ENCODE data around the gene MORC2.

The MORC2 gene

DNA sequence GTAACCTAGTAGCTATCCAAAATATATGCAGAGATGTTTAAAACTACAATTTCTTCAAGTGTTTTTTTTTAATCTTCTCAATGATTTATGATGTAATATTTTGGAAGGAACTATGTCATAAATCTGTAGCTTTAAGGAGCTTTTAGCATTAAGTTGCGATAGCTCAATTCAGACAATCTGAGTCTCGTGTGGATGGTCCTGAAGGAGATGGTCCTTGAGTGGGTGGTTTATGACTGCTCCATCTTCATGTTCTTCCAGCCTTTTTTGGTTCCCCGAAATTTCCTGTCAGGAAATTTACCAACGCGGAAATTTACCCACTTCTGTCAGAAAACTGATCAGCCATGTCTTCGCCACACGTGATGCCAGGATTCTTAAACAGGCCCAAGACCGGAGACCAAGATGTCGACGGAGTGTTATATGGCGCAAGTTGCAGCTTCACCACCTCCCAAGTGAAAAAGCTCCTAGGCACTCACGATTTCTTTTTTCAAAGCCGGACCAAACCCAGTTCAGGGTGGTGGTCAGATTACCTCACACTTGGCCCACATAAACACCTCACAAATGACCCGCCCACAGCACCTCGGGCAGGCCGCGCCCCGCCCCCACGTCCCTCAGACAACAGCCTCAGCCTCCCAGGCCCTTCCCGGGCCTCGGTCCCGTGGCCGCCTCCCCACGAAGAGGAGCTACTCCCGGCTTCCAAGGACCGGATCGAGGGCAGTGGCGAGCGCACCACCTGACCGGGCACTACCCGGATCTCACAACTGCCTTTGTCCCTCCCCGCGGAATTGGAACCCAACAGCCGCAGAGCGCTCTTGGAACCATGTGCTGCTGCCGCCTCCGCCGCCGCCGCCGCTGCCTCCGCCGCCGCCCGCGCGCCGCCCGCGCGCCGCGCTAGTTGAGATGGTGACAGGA, at the start of gene MORC2:
Gene MORC2 (minus strand): TSS at position 760 of the 909 bp plus-strand sequence. CDS start 885 bp downstream, outside the sequence.
- DNase-seq: peak in 13 of 56 donors; percentile 31 to 80 (median 64)

DNA sequence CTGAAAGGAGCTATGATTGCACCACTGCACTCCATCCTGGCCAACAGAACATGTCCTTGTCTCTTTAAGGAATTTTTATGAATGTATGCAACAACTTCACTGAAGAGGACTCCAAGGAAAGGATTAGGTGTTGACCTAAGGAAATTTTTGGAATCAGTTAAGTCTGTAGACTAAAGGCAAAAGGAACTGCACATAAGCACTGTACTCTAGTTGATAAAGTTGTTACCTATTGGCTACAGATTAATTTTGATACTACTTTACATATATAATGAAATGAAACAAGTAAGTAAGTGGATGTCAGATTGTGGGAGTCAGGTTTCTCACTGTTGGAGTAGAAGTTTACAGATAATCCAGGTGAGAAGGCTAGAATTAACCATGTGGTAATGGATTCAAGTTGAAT, 37.0 kb upstream of the MORC2 start:
- DNase-seq: no peak

DNA sequence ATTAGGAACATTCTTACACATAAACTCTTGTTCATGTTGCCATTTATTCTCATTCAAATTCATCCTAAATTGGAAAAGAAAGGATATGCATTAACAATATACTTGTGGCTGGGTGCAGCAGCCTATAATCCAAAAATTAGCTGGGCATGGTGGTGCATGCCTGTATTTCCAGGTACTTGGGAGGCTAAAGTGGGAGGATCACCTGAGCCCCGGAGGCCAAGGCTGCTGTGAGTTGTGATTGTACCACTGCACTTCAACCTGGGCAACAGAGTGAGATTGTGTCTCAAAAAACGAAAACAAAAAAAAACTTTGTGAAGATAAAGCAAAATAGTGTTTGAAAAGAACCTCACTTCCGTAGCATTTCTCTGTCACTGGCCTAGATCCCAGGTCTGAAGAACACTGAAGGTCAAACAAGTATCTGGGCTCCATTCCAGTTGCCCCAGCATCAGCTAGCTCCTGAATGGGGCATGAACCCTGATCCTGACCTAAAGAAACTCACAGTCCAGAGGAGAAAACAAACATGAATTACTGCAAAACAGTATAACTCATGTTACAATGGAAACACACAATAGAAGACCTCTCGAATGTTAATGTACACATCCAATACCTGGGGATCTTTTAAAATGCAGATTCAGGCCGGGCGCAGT, 32.7 kb upstream of the MORC2 start:
- DNase-seq: no peak

DNA sequence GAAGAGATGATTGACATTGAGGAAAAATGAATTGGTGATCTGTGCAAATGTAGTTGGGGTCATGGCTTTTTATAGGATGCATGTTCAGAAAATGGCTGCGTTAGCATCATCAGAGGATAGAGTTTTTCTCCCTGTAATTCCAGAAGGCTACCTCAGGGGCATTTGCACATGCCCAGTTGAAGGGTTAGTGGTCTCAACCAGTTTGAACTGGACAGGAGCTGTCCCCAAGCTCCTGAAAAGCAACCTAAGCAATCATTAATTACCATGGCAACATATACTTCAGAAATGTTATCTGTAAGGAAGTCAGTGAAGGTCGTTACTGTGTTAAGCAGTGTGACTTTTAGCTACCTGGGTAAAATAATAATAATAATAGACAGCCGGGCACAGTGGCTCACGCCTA, 29.8 kb upstream of the MORC2 start:
- no peak for DNase-seq

DNA sequence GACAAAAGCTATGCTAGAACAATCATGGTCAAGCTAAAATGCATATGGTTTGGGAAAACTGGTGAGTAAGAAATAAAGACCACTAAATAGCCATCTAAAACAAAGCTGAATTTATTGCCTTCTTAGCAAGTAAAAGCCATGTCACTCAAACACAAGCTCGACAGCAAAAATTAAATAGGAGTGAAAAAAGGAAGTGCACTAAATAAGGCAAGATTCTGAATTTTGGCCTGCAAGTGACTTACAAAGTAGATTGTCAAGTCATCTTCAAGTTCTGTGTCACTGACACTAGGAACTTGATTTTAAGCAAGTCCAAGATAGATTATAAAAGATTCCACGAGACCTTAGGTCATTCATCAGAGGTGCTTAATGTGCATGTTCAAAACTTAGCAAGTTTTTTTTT, 27.9 kb upstream of the MORC2 start:
- DNase-seq: no peak

DNA sequence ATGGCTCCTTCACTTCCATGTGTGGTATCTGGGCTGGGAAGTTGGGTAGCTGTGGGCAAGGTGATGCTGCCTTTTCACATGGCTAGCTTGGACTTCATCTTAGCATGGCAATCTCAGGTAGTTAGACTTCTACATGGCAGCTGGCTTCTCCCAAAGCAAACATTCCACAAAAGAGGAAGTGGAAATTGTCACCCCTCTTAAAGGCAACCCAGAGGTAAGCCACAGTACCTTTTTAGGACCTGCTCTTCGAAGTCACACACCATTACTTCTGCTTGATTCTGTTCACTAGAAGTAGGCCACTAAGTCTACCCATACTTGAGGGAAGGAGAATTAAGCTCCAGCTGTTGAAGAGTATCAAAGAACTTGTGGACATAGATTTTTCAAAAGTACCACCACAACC, 26.4 kb upstream of the MORC2 start:
- DNase-seq: no peak

DNA sequence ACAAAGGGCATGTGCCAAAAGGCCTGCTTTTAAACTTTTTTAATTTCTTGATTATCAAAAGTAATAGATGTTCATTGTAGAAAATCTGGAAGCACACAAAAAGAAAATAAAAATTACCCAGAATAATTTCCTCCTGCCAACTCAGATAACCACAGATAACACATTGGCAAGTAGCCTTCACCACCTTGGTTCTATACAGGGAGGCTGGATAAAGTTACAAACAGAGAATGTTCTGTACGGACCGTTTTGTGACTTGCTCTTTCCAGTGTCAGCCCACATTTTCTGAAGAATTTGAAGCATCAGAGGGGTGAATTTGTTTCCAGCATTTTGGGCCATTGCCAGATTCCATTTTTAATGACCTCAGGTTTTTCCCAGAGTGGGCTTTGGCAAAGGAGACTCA, 24.0 kb upstream of the MORC2 start:
- no peak for DNase-seq

DNA sequence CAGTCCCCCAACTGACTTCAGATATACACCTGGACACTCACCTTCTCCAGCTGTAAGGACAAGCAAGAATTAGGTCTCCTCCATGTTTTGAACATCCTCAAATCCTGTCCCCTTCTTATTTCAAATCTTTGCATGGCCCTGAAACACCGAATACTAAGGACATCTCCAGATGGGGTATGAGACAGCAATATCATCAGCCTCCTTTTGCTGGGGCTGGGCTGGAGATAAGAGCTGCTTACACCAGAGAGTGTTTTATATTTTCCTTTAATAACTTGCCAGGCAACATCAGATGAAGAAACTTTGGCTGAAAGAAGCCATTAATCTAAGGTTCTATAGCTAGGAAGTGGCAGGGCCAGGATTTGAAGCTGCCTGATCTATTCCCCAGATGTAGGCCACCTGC, 22.1 kb upstream of the MORC2 start:
- DNase-seq: no peak

DNA sequence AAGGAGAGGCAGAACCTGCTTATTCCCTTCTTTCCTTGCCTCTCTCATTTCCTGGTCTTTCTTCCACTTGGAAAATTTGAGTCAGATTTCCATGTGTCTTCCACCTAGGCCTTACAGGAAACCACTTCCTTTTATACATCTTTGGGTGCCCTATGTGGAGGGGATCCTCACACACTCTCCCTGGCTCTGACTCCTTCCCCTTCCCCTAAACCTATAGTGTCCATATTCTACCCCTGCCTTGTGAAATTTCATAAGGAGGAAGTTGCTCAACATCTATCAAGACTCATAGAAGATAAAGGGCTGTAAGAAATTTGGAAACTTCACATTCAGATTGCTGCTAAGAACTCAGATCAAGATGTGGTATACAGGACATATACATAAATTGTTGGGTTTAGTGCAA, 20.9 kb upstream of the MORC2 start:
- DNase-seq: no peak

DNA sequence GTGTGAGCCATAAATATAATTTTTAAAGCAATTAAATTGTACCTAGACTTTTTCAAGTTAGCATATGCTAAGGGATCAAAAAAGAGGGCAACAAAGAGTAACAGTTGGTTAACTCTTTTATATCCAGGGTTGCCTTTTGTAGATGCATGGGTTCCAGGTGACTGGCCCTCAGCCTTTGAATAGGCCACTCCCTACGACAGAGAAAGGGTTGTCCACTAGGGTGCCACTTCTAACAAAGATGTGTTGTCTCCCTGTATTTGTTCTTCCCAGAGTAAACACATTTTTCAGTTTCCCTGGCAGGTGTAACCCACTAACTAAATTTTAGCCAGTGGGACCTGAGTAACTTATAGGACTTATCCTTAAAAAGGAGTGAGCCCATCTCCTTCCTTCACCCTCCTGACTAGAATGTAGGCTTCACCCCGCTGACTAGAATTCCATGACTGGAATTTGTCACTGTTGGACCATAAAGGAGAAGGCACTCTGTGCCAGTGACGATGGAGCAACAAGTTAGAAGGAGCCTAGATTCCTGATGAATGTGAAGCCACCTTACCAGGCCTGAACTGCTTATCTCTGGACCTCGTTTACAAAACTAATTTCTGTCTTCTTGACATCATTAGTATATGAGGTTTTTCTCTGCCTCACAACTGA, 17.1 kb upstream of the MORC2 start:
- DNase-seq: peak in 2 of 56 donors; percentile 11 to 32

DNA sequence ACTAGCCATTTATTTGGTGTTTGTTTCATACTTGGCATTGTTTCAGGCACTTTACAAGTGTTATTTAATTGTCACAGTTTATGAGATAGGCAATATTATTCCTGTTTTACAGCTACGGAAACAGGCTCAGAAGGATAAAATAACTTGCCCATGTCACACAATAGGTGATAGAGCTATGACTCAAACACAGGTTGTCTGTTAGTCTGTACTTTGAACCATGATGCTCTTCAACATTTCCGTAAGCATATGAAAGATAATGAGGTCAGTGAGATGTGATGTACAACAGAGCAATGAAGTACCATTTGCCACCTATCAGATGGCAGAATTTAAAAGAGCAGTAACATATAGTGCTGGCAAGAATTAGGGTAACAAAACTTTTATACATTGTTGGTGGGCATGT, 15.7 kb upstream of the MORC2 start:
- DNase-seq: no peak

DNA sequence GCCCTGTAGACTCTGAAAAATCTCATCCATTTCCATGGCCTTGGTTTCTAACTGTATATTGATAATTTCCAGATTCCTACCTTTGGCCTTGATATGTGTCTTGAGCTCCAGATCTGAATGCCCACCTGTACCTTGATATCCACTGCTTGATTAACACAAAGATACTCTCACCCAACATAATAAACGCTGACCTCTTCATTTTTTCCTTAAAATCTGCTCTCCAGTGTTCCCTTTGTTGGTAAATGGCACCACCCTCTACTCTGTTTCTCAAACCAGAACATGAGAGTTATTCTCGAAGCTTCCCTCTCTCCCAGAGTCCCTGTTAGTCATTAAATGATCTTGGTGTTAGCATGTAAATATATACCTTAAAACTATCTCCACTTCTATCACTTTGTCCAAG, 13.9 kb upstream of the MORC2 start:
- DNase-seq: no peak

DNA sequence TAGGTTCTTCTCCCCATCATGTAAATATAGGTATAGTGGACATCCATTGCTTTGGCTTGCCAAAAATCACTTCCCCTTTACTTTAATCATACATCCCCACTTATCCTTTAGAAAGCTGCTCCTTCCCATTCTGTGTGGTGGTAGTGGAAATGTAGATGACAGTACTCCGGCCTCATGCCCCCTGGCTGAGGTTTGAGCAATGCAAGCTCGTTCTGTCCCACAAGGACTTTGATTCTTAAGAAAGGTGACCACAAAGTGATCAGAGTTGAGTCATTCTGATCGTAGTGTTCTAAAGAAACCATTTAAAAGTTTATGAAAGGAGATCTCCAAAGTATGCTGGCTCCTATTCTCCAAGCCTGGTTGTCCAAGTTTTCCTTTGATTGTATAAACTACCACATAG, 11.4 kb upstream of the MORC2 start:
- no peak for DNase-seq

DNA sequence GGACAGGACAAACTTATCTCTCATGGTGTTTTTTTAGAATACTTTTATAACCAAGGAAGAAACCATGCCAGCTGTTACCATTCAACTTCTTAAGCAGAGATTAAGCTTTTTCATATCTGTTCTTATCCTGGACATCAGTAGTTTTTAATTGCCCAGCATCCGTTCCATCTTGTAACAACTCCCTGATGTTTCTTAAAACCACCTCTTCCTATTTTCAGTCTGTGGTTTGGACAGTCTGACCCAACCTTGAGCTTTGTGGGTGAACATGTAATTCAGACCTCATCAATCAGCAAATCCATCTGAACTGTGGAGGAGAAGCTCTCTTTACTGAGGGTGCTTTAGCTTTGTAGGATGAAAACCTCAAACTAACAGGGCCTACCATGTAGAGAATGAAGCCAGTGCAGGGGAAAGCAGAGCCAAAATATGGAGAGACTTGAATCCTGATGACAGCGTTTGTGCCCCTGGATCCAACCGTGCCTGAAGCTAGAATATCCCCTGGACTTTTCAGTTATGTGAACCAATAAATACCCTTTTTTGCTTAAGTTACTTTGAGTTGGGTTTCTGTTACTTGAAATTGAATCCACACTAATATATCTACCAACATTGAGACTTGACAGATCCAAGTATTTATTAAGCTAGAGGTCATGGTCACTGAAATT, 9.9 kb upstream of the MORC2 start:
- no peak for DNase-seq

DNA sequence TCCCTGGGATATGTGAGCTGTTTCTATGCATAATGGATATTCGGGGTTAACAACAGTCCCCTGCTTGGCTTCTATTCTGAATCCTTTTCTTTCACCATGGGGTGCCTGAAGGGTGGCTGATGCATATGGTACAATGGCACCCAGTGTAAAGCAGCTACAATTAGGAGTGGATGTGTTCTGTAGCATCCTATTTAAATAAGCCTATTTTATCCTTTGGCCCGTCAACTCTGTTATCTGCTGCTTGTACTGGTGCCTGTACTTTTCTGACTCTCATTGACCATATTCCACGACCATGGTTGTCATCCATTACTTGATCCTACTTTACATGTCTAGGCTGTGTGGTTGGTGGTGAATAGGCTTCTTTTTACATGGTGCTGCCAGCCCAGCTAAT, 1.8 kb upstream of the MORC2 start:
- DNase-seq: no peak

DNA sequence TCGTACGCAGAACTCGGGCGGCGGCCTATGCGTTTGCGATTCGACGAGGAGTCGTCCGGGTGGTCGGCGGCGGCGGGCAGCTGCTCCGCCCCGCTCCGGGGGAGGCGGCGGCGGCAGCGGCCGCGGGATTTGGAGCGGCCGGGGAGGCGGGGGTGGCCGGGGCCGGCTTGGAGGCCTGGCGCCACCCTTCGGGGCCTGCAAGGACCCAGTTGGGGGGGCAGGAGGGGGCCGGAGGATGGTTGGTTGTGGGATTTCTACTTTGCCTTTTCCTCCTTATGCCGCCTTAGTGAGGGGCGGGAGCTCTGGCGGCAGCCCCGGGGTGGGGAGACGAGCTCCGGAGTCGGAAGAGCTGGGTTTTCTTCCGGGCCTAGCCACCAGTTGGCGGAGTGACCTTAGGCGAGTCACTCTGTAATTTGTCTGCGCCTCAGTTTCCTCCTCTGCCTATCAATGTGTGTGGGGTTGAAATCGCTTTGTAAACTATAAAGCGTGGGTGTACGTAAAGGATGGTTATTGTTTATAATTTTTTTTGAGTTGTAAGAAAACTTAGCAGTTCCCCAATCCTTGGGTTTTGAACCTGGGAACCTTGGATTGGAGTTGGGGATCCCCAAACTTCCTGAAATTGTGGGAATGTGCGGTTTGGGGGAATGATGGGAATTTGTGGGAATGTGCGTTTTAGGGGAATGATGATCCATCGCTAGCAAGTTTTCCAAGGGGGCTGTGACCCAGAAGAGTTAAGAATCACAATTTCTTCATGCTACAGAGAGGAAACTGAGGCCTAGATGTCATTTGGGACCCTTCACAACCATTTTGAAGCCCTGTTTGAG, 1.2 kb upstream of the MORC2 start:
- peak in 15 of 56 donors; percentile 3 to 64 (median 30) for DNase-seq

DNA sequence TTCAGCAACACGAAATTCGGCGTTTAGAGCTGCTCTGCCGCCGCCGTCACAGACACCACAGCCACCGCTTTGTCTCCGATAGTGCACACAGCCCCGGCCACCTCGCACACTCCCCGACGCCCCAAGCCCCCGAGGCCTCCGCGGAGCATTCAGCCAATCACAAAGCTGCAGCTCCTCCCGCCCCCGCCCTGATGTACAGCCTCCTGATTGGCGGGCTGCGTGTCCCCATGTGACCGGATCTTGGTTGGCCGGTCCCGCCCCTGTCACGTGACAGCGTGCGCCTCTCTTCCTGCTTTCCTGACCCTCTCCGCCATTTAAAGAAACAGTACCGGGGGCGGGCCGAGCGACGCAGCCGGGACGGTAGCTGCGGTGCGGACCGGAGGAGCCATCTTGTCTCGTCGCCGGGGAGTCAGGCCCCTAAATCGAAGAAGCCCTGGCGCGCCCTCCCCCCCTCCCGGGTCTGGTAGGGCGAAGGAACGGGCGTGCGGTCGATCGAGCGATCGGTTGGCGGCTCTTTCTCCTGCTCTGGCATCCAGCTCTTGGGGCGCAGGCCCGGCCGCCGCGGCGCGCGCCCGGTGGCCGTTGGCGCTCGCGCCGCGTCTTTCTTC, 454 bp upstream of the MORC2 start, which contains the start of gene TUG1:
Gene TUG1 (plus strand): TSS at position 342 of the 608 bp plus-strand sequence.
- peak; percentile 77 to 99 (median 96) for DNase-seq

DNA sequence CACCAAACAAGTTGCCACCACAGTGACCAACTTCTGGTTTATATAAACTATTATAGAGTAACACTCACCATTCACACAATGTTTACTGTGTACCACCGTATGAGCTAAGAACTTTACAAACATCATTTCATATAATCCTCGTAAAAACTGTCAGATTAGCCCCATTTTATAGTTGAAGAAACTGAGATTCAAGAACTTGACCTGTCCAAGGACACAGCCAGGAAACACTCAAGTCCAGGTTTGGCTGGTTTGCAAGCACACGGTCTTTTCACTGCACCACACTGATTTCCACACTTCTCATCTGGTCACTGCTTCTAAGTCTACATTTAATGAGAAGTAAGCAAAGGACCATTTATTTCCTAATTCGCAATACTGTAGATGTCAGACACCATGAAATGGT, 3.7 kb downstream of the MORC2 start:
- DNase-seq: no peak

DNA sequence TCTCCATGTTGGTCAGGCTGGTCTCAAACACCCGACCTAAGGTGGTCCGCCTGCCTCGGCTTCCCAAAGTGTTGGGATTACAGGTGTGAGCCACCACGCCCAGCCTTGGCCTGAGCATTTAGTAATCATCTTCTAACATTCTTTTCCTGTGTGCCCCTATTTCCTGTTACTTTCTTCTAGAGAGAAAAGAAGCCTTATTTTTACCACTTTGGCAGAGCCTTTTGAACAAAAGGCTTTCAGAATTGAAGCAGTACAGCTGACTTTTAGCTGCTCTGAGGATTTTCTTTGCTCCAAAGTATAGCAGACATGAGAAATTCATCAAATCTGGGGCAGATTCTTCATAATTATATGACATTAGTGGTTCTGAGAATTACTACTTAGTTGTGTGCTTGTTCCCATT, 13.4 kb downstream of the MORC2 start:
- no peak for DNase-seq

DNA sequence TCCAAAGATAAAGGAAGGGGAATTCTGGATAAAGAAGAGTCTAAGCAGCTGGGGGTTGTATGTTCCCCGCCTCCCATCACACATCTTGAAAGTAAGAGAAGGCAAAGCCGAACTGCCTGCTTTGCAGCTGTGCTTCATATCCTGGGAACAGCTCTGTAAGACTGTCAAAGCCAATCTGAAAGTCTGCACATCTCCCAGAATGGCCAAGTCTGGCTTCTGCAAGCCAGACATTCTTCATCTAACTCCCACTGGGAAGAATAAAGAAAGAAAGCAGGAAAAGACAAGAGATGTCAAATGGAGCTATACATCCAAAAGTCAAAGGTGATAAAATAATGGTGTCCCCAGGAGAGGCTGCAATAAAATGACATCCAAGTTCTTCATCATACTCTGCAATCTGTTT, 15.4 kb downstream of the MORC2 start:
- DNase-seq: no peak

Measured in amygdala (tissue), 56 donors.